Tibial nerve (tissue), 4 donors: ENCODE data around the gene CHCHD1. TPM values are rescaled to one million over a fixed set of nuclear protein-coding genes. Genes with fewer than 3 reads are reported as not detected.

Source experiments
- DNase-seq, 2 donors: peaks; one replicate each; pipeline ENCODE4 v3.0.0-alpha.2; 2019; ENCODE audit warnings: low spot score in 2 of 2
- H3K27ac ChIP-seq, 4 donors: fragments of 200-600 bp; sonication (generic) in 3 of 4; one replicate each; pipeline ENCODE4 v1.5.1; 2017 to 2019; ENCODE audit warnings: mild to moderate bottlenecking in 1 of 4
- H3K27me3 ChIP-seq, 2 donors: fragments of 200-600 bp; sonication (generic) in 1 of 2; one replicate each; pipeline versions ENCODE4 v1.5.1 to v1.6.0; 2017 to 2019
- H3K36me3 ChIP-seq, 3 donors: fragments of 200-600 bp; sonication (generic); one replicate each; pipeline ENCODE4 v1.5.1; 2018 to 2019
- H3K4me1 ChIP-seq, 4 donors: fragments of 200-600 bp; sonication (generic) in 3 of 4; one replicate each; pipeline ENCODE4 v1.5.1; 2017 to 2019
- H3K4me3 ChIP-seq, 4 donors: fragments of 200-600 bp; sonication (generic) in 3 of 4; one replicate each; pipeline ENCODE4 v1.5.1; 2017 to 2019; ENCODE audit warnings: mild to moderate bottlenecking in 1 of 4, moderate library complexity in 1 of 4
- H3K9me3 ChIP-seq, 4 donors: fragments of 200-600 bp; sonication (generic) in 3 of 4; one replicate each; pipeline ENCODE4 v1.5.1; 2017 to 2019
- CTCF ChIP-seq, 5 experiments: fragments of 200-600 bp in 3 of 5; fragments of 450-650 bp in 2 of 5; sonication (generic) in 3 of 5; IDR thresholded peaks; one replicate each; pipeline ENCODE4 v1.5.1; 2016 to 2019; ENCODE audit warnings: antibody characterized with exemption in 5 of 5, mild to moderate bottlenecking in 3 of 5, moderate library complexity in 2 of 5
- EP300 ChIP-seq, 2 donors: sonication (generic); formaldehyde crosslinking; IDR thresholded peaks; one replicate each; pipeline ENCODE4 v1.6.1; 2017; ENCODE audit warnings: antibody characterized with exemption in 2 of 2, mild to moderate bottlenecking in 1 of 2
- POLR2A ChIP-seq, 2 donors: fragments of 450-650 bp; IDR thresholded peaks; one replicate each; pipeline ENCODE4 v1.6.1; 2017; ENCODE audit warnings: antibody characterized with exemption in 2 of 2, mild to moderate bottlenecking in 2 of 2, moderate library complexity in 2 of 2
- WGBS, 2 donors: methylation state at CpG; one replicate each; pipeline ENCODE4 v1.1.5; 2018; 5-methylcytosine and 5-hydroxymethylcytosine counted together
- total RNA-seq, 4 donors: library from RNA; depleted of rRNA; stranded (reverse); fragments of >200 nt; gene quantifications; one replicate each; pipeline ENCODE4 v1.1.0, GENCODE V29; 2016

CHCHD1 gene
- total RNA-seq, 4 donors from 2014 or later, result 8.2 to 33.0 (median 16.2) TPM

DNA sequence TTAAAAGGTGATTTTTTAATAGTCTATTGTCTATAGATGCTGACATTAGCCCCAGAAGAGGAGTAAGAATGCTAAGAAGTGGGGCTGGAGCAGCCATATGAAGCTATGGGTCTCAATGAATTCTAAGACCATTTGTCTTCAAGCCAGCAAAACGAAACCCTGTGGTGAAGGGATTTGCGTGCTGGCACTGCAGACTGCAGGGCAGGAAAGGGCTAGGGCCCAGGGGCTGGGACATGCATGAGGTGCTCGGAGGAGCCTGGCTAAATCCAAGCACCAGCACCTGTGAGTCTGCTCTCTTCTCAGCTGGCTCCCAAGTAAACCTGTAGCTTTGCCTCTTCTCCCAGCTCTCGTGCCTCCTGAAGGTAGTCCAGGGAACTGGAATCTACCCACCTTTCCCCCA is 30.8 kb downstream of the CHCHD1 start:
- Histone ChIP-seq H3K9me3 (no peaks in the 10 kb centered on the region), H3K4me3 (no peak overlapping the region), H3K36me3 (peaks cover 0 to 51% (median 0%) of the 10 kb centered on the region in 3 donors), H3K4me1 (peaks cover 0 to 30% (median 14%) of the 10 kb centered on the region in 4 donors), H3K27ac (peak overlapping the region in 2 of 4 donors; percentile 82 to 98), H3K27me3 (no peaks in the 10 kb centered on the region)
- no peak for DNase-seq
- TF ChIP-seq POLR2A (IDR thresholded peaks at IDR 0.05), result no peak
- no peak for TF ChIP-seq CTCF (IDR thresholded peaks at IDR 0.05)
- TF ChIP-seq EP300 (IDR thresholded peaks at IDR 0.05), result no peak
- 83 to 84% methylated on average over 4 of the region's 4 CpGs for WGBS, 2 donors

DNA sequence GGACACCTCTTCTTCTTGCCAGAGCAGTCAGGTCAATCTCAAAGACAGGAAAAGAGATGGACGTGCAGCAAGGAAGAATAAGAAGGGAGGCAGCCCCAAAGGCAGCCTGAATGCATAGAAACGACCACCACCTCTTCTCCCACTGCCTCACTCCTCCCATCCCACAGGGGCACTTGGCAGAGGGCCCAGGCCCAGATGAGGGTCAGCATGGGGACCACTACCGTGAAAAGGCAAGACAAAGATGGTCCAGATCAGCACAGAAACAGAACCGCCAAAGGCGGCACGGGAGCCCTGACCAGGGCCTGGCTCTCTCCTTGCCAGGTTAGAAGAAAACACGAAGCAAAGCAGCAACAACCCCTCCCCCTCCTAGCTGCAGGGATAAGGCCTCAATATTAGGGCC is 31.5 kb downstream of the CHCHD1 start:
- no peak for DNase-seq
- WGBS, 2 donors, result 64 to 77% methylated on average over 7 of the region's 7 CpGs
- no peak overlapping the region for H3K4me3 ChIP-seq
- H3K9me3 ChIP-seq, result no peaks in the 10 kb centered on the region
- no peak overlapping the region for H3K27ac ChIP-seq
- H3K27me3 ChIP-seq, result no peaks in the 10 kb centered on the region
- H3K36me3 ChIP-seq, result peaks cover 0 to 51% (median 0%) of the 10 kb centered on the region in 3 donors
- H3K4me1 ChIP-seq, result peaks cover 0 to 32% (median 14%) of the 10 kb centered on the region in 4 donors
- TF ChIP-seq POLR2A (IDR thresholded peaks at IDR 0.05) (no peak), EP300 (IDR thresholded peaks at IDR 0.05) (no peak), CTCF (IDR thresholded peaks at IDR 0.05) (no peak)

DNA sequence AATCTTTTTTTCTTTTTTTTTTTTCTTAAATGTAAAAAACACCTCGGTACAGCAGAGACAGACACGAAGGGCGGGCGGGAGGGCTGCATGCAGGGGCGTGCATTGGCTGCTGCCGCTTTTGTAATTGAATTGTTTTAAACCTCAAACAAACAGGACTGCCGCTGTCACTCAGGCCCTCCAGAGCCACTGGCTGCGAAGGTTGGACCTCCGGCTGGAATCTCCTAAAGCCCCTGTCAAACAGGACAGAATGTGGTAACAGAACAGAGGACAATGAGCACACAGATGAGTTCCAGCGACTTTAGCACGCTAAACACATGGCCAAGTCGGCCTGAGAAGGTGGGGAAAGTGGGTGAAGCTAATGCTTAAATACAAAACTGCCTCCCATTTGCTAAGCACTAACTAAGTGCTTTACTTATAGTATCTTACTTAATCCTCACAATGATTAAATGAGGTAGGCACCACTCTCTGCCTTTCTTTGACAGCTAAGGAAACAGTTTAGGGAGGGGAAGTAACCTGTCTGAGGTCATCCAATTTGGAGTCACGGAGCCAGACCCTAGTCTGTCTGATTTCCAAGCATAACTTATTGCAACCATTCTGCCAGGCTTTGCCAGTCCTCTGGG is 32.5 kb downstream of the CHCHD1 start:
- no peak for DNase-seq
- H3K4me3 ChIP-seq, result no peak overlapping the region
- H3K27ac ChIP-seq, result no peak overlapping the region
- peaks cover 0 to 37% (median 12%) of the 10 kb centered on the region in 4 donors for H3K4me1 ChIP-seq
- no peak for TF ChIP-seq CTCF (IDR thresholded peaks at IDR 0.05)
- no peak for TF ChIP-seq POLR2A (IDR thresholded peaks at IDR 0.05)
- no peak for TF ChIP-seq EP300 (IDR thresholded peaks at IDR 0.05)
- H3K36me3 ChIP-seq, result peaks cover 0 to 46% (median 0%) of the 10 kb centered on the region in 3 donors
- WGBS, 2 donors, result 83 to 84% methylated on average over 13 of the region's 13 CpGs
- H3K9me3 ChIP-seq, result no peaks in the 10 kb centered on the region
- H3K27me3 ChIP-seq, result no peaks in the 10 kb centered on the region

- no peak for DNase-seq
- H3K9me3 ChIP-seq, result no peaks in the 10 kb centered on the region
- peaks cover 0 to 37% (median 8%) of the 10 kb centered on the region in 4 donors for H3K4me1 ChIP-seq
- peaks cover 0 to 46% (median 0%) of the 10 kb centered on the region in 3 donors for H3K36me3 ChIP-seq
- H3K27ac ChIP-seq, result peak overlapping the region in 2 of 4 donors; percentile 38 to 77
- H3K27me3 ChIP-seq, result no peaks in the 10 kb centered on the region
- 80 to 82% methylated on average over 22 of the region's 22 CpGs for WGBS, 2 donors
- no peak overlapping the region for H3K4me3 ChIP-seq
- TF ChIP-seq CTCF (IDR thresholded peaks at IDR 0.05), result peak in 2 of 5 experiments; percentile 7 to 12
- TF ChIP-seq EP300 (IDR thresholded peaks at IDR 0.05), result no peak
Measured at GRCh38 chr10:73814896-73815718, 33.3 kb downstream of the CHCHD1 start.

DNA sequence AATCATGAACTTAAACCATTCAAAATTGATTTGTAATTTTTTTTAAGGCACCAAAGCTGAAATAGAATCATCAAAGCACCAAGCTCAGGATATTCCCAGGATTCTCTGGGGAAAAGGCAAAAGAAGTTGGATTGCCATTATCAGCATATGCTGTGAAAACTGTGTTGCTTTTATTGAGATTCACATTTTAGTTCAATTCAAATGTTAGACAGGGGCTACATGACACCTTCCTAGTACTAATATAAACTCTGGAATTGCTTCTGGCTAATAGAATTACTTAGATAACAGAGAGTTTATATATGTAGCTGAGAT is 33.8 kb downstream of the CHCHD1 start:
- peaks cover 0 to 32% (median 4%) of the 10 kb centered on the region in 4 donors for H3K4me1 ChIP-seq
- no peak for TF ChIP-seq POLR2A (IDR thresholded peaks at IDR 0.05)
- TF ChIP-seq CTCF (IDR thresholded peaks at IDR 0.05), result no peak
- H3K4me3 ChIP-seq, result no peak overlapping the region
- DNase-seq, result no peak
- peaks cover 0 to 46% (median 0%) of the 10 kb centered on the region in 3 donors for H3K36me3 ChIP-seq
- no peaks in the 10 kb centered on the region for H3K9me3 ChIP-seq
- H3K27me3 ChIP-seq, result no peaks in the 10 kb centered on the region
- H3K27ac ChIP-seq, result peak overlapping the region in 3 of 4 donors; percentile 4 to 77 (median 38)
